Sigmoid colon (tissue), 4 donors: Measurements from ENCODE around the gene RNF149.

ENCODE experiments used
- POLR2A ChIP-seq, 2 donors: fragments of 450-650 bp; IDR thresholded peaks; one replicate each; pipeline ENCODE4 v1.6.1; 2016; ENCODE audit warnings: antibody characterized with exemption in 2 of 2, mild to moderate bottlenecking in 2 of 2, moderate library complexity in 2 of 2
- POLR2AphosphoS5 ChIP-seq, 4 donors: sonication (generic); formaldehyde crosslinking; IDR thresholded peaks; one replicate each; pipeline ENCODE4 v1.6.1; 2017; ENCODE audit warnings: antibody characterized with exemption in 4 of 4
- TF ChIP-seq, protein P1 (sequence below), 4 experiments: fragments of 450-650 bp in 3 of 4; fragments of 200-600 bp in 1 of 4; IDR thresholded peaks; one replicate each; pipeline ENCODE4 v1.5.1; 2016 to 2019; ENCODE audit warnings: antibody characterized with exemption in 4 of 4, mild to moderate bottlenecking in 3 of 4, moderate library complexity in 2 of 4

- TF ChIP-seq, protein P1, sequence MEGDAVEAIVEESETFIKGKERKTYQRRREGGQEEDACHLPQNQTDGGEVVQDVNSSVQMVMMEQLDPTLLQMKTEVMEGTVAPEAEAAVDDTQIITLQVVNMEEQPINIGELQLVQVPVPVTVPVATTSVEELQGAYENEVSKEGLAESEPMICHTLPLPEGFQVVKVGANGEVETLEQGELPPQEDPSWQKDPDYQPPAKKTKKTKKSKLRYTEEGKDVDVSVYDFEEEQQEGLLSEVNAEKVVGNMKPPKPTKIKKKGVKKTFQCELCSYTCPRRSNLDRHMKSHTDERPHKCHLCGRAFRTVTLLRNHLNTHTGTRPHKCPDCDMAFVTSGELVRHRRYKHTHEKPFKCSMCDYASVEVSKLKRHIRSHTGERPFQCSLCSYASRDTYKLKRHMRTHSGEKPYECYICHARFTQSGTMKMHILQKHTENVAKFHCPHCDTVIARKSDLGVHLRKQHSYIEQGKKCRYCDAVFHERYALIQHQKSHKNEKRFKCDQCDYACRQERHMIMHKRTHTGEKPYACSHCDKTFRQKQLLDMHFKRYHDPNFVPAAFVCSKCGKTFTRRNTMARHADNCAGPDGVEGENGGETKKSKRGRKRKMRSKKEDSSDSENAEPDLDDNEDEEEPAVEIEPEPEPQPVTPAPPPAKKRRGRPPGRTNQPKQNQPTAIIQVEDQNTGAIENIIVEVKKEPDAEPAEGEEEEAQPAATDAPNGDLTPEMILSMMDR (IDR thresholded peaks at IDR 0.05), result peak in 1 of 4 experiments; percentile 8
- peak; percentile 91 to 95 (median 93) for TF ChIP-seq POLR2AphosphoS5 (IDR thresholded peaks at IDR 0.05)
- TF ChIP-seq POLR2A (IDR thresholded peaks at IDR 0.05), result peak; percentile 49 to 74
Measured at GRCh38 chr2:101252408-101253012, 56.0 kb downstream of the RNF149 start, which contains the start of gene CNOT11.
